Neural cell (in vitro differentiated cells): ENCODE measurements around the gene AKIRIN2.

Experiments used
- EP300 ChIP-seq: fragments of 450-650 bp; conservative IDR thresholded peaks from 2 replicates; pipeline ENCODE4 v1.6.1; 2014; ENCODE audit warnings: antibody characterized with exemption, mild to moderate bottlenecking, moderate library complexity; ENCODE audit not compliant: poor library complexity, severe bottlenecking
- EZH2 ChIP-seq: fragments of 200-600, 300-800 bp; shearing (Covaris generic), sonication (generic); IDR thresholded peaks from 2 replicates; pipeline ENCODE4 v1.6.1; 2014; ENCODE audit warnings: antibody characterized with exemption, low read length, borderline replicate concordance, mild to moderate bottlenecking; ENCODE audit not compliant: insufficient read depth, poor library complexity, severe bottlenecking
- MXI1 ChIP-seq: fragments of 450-650 bp; conservative IDR thresholded peaks from 2 replicates; pipeline ENCODE4 v1.6.1; 2014; ENCODE audit warnings: antibody characterized with exemption, mild to moderate bottlenecking; ENCODE audit not compliant: poor library complexity, severe bottlenecking
- POLR2AphosphoS5 ChIP-seq: IDR thresholded peaks from 2 replicates; pipeline ENCODE4 v1.6.1; 2012
- RAD21 ChIP-seq: fragments of 450-650 bp; conservative IDR thresholded peaks from 2 replicates; pipeline ENCODE4 v1.6.1; 2014; ENCODE audit warnings: antibody characterized with exemption, mild to moderate bottlenecking, moderate library complexity
- SMC3 ChIP-seq: fragments of 450-650 bp; conservative IDR thresholded peaks from 2 replicates; pipeline ENCODE4 v1.6.1; 2014; ENCODE audit warnings: antibody characterized with exemption, mild to moderate bottlenecking, moderate library complexity; ENCODE audit not compliant: poor library complexity
- TF ChIP-seq, protein P1 (sequence below): fragments of 450-650 bp; IDR thresholded peaks from 2 replicates; pipeline ENCODE4 v1.5.1; 2014; ENCODE audit warnings: antibody characterized with exemption, mild to moderate bottlenecking, moderate library complexity; ENCODE audit not compliant: poor library complexity, severe bottlenecking

DNA sequence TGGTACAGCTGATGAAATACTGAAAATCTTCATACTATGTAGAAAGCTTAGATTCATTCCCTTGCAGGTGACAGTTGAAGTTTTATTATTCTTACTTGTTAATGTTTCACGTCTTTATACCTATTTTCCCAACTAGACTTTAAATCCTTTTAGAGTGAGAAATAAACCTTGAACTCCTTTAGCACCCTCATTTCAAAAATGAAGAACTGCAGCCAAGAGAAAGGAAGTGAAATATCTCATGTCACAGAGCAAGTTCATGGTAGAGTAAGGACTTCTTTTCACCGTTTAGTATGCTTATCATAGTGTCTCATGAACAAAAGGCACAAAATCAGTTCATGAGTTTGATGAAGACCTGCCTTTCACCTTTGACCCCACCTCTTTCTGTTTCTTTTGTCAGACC, 73.6 kb downstream of the AKIRIN2 start:
- TF ChIP-seq, protein P1, sequence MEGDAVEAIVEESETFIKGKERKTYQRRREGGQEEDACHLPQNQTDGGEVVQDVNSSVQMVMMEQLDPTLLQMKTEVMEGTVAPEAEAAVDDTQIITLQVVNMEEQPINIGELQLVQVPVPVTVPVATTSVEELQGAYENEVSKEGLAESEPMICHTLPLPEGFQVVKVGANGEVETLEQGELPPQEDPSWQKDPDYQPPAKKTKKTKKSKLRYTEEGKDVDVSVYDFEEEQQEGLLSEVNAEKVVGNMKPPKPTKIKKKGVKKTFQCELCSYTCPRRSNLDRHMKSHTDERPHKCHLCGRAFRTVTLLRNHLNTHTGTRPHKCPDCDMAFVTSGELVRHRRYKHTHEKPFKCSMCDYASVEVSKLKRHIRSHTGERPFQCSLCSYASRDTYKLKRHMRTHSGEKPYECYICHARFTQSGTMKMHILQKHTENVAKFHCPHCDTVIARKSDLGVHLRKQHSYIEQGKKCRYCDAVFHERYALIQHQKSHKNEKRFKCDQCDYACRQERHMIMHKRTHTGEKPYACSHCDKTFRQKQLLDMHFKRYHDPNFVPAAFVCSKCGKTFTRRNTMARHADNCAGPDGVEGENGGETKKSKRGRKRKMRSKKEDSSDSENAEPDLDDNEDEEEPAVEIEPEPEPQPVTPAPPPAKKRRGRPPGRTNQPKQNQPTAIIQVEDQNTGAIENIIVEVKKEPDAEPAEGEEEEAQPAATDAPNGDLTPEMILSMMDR, result no peak
- TF ChIP-seq SMC3 (no peak), MXI1 (no peak), RAD21 (no peak), EZH2 (no peak), POLR2AphosphoS5 (no peak), EP300 (no peak)
